Activated naive CD8-positive, alpha-beta T cell (primary cell): ENCODE data around the gene LRRC23.
"Not testable (repeated sequence)": the region's sequence is repeated elsewhere in the genome, so short reads cannot be mapped to it uniquely, and the experiment has no call there.

Experiments
- H3K27ac Mint-ChIP-seq: one replicate; pipeline ENCODE4 v1.8.0; 2021; ENCODE audit warnings: mixed read lengths
- H3K27me3 Mint-ChIP-seq: one replicate; pipeline ENCODE4 v1.8.0; 2021; ENCODE audit warnings: mixed read lengths
- H3K36me3 Mint-ChIP-seq: one replicate; pipeline ENCODE4 v1.8.0; 2021; ENCODE audit warnings: mixed read lengths
- H3K4me1 Mint-ChIP-seq: one replicate; pipeline ENCODE4 v1.8.0; 2021; ENCODE audit warnings: low read depth, mixed read lengths
- H3K4me3 Mint-ChIP-seq: one replicate; pipeline ENCODE4 v1.8.0; 2021; ENCODE audit warnings: mild to moderate bottlenecking, mixed read lengths
- H3K9me3 Mint-ChIP-seq: one replicate; pipeline ENCODE4 v1.8.0; 2021; ENCODE audit warnings: low read depth, mixed read lengths

LRRC23 gene

GRCh38 chr12:6888794-6889193 lies 15.8 kb upstream of the LRRC23 start:
- H3K4me1 Mint-ChIP-seq, result peaks cover 14% of the 10 kb centered on the region
- not testable (repeated sequence) for H3K27ac Mint-ChIP-seq, H3K27me3 Mint-ChIP-seq, H3K36me3 Mint-ChIP-seq, H3K4me3 Mint-ChIP-seq, H3K9me3 Mint-ChIP-seq

GRCh38 chr12:6889775-6890573 lies 14.6 kb upstream of the LRRC23 start:
- H3K36me3 Mint-ChIP-seq, result not testable (repeated sequence)
- H3K4me3 Mint-ChIP-seq, result peak overlapping the region; percentile 78

GRCh38 chr12:6890789-6891645 lies 13.6 kb upstream of the LRRC23 start:
- Mint-ChIP-seq H3K4me1 (peaks cover 14% of the 10 kb centered on the region), H3K9me3 (no peaks in the 10 kb centered on the region), H3K4me3 (peak overlapping the region; percentile 78), H3K27me3 (no peaks in the 10 kb centered on the region), H3K27ac (peak overlapping the region; percentile 94), H3K36me3 (no peaks in the 10 kb centered on the region)

More at GRCh38 chr12:6889775-6890573, 14.6 kb upstream of the LRRC23 start:
- H3K9me3 Mint-ChIP-seq, H3K27me3 Mint-ChIP-seq: not testable (repeated sequence)
- Mint-ChIP-seq H3K27ac (peak overlapping the region; percentile 94), H3K4me1 (peaks cover 14% of the 10 kb centered on the region)

GRCh38 chr12:6891646-6892001 lies 13.0 kb upstream of the LRRC23 start:
- Mint-ChIP-seq H3K27ac (peak overlapping the region; percentile 92), H3K4me1 (peaks cover 14% of the 10 kb centered on the region), H3K4me3 (peak overlapping the region; percentile 78), H3K9me3 (no peaks in the 10 kb centered on the region), H3K27me3 (no peaks in the 10 kb centered on the region), H3K36me3 (no peaks in the 10 kb centered on the region)

- peak overlapping the region; percentile 42 for H3K4me3 Mint-ChIP-seq
- H3K27me3 Mint-ChIP-seq, H3K36me3 Mint-ChIP-seq, H3K9me3 Mint-ChIP-seq: not testable (repeated sequence)
- H3K27ac Mint-ChIP-seq, result peak overlapping the region; percentile 64
- peaks cover 14% of the 10 kb centered on the region for H3K4me1 Mint-ChIP-seq
Observed at GRCh38 chr12:6892683-6893082, 11.9 kb upstream of the LRRC23 start.

GRCh38 chr12:6894321-6894720 lies 10.3 kb upstream of the LRRC23 start:
- H3K27me3 Mint-ChIP-seq, result no peaks in the 10 kb centered on the region
- H3K36me3 Mint-ChIP-seq, result no peaks in the 10 kb centered on the region
- H3K4me1 Mint-ChIP-seq, result peaks cover 14% of the 10 kb centered on the region
- H3K4me3 Mint-ChIP-seq, result no peak overlapping the region
- H3K9me3 Mint-ChIP-seq, result no peaks in the 10 kb centered on the region
- no peak overlapping the region for H3K27ac Mint-ChIP-seq

GRCh38 chr12:6896846-6897435 lies 7.7 kb upstream of the LRRC23 start:
- H3K4me1 Mint-ChIP-seq, result peaks cover 8% of the 10 kb centered on the region
- H3K27me3 Mint-ChIP-seq, result no peaks in the 10 kb centered on the region
- H3K4me3 Mint-ChIP-seq, result no peak overlapping the region
- H3K36me3 Mint-ChIP-seq, result no peaks in the 10 kb centered on the region
- H3K9me3 Mint-ChIP-seq, result no peaks in the 10 kb centered on the region
- no peak overlapping the region for H3K27ac Mint-ChIP-seq

GRCh38 chr12:6899427-6899826 lies 5.2 kb upstream of the LRRC23 start:
- Mint-ChIP-seq H3K27ac (no peak overlapping the region), H3K4me1 (peaks cover 7% of the 10 kb centered on the region), H3K9me3 (no peaks in the 10 kb centered on the region), H3K27me3 (no peaks in the 10 kb centered on the region), H3K4me3 (no peak overlapping the region), H3K36me3 (no peaks in the 10 kb centered on the region)

- no peak overlapping the region for H3K4me3 Mint-ChIP-seq
- peaks cover 7% of the 10 kb centered on the region for H3K4me1 Mint-ChIP-seq
- no peaks in the 10 kb centered on the region for H3K9me3 Mint-ChIP-seq
- H3K36me3 Mint-ChIP-seq, result no peaks in the 10 kb centered on the region
- H3K27me3 Mint-ChIP-seq, result no peaks in the 10 kb centered on the region
- H3K27ac Mint-ChIP-seq, result no peak overlapping the region
Observed at GRCh38 chr12:6899837-6900519, 4.6 kb upstream of the LRRC23 start.

GRCh38 chr12:6902448-6902847 lies 2.2 kb upstream of the LRRC23 start:
- Mint-ChIP-seq H3K27ac (no peak overlapping the region), H3K27me3 (no peaks in the 10 kb centered on the region), H3K9me3 (no peaks in the 10 kb centered on the region), H3K36me3 (no peaks in the 10 kb centered on the region), H3K4me3 (no peak overlapping the region), H3K4me1 (peaks cover 7% of the 10 kb centered on the region)

GRCh38 chr12:6903722-6904121 lies 900 bp upstream of the LRRC23 start:
- Mint-ChIP-seq H3K27ac (no peak overlapping the region), H3K36me3 (no peaks in the 10 kb centered on the region), H3K4me3 (no peak overlapping the region), H3K4me1 (peaks cover 7% of the 10 kb centered on the region), H3K27me3 (no peaks in the 10 kb centered on the region), H3K9me3 (no peaks in the 10 kb centered on the region)

- no peaks in the 10 kb centered on the region for H3K9me3 Mint-ChIP-seq
- no peak overlapping the region for H3K27ac Mint-ChIP-seq
- no peaks in the 10 kb centered on the region for H3K36me3 Mint-ChIP-seq
- no peaks in the 10 kb centered on the region for H3K4me1 Mint-ChIP-seq
- no peak overlapping the region for H3K4me3 Mint-ChIP-seq
- no peaks in the 10 kb centered on the region for H3K27me3 Mint-ChIP-seq
Observed at GRCh38 chr12:6905414-6906040, 905 bp downstream of the LRRC23 start.

GRCh38 chr12:6908141-6908540 lies 3.5 kb downstream of the LRRC23 start:
- H3K27ac Mint-ChIP-seq, H3K4me1 Mint-ChIP-seq, H3K36me3 Mint-ChIP-seq, H3K27me3 Mint-ChIP-seq, H3K9me3 Mint-ChIP-seq, H3K4me3 Mint-ChIP-seq: not testable (repeated sequence)

- peak overlapping the region; percentile 38 for H3K27ac Mint-ChIP-seq
- no peak overlapping the region for H3K4me3 Mint-ChIP-seq
- peaks cover 12% of the 10 kb centered on the region for H3K4me1 Mint-ChIP-seq
- no peaks in the 10 kb centered on the region for H3K36me3 Mint-ChIP-seq
- no peaks in the 10 kb centered on the region for H3K27me3 Mint-ChIP-seq
- no peaks in the 10 kb centered on the region for H3K9me3 Mint-ChIP-seq
Observed at GRCh38 chr12:6909421-6910145, 5.0 kb downstream of the LRRC23 start.
